Stimulated activated CD8-positive, alpha-beta memory T cell treated with anti-CD3 and anti-CD28 coated beads, Interleukin-15, amount 100 ng/mL, for 4 hours (primary cell): Measurements from ENCODE around the gene ADM5.

ENCODE experiments used
- DNase-seq, 2 donors: peaks; one replicate each; pipeline ENCODE4 v3.0.0-alpha.2; 2020; ENCODE audit warnings: low read depth in 2 of 2

ADM5 gene

GRCh38 chr19:49680421-49681351 is 8.7 kb upstream of the ADM5 start:
- DNase-seq, result peak; percentile 82 to 87

- no peak for DNase-seq
Measured at GRCh38 chr19:49681830-49682229, 7.6 kb upstream of the ADM5 start.

GRCh38 chr19:49682274-49682673 is 7.1 kb upstream of the ADM5 start:
- DNase-seq, result no peak

- DNase-seq, result no peak
Measured at GRCh38 chr19:49683814-49684250, 5.6 kb upstream of the ADM5 start.

- no peak for DNase-seq
Measured at GRCh38 chr19:49684251-49684982, 5.0 kb upstream of the ADM5 start.

- no peak for DNase-seq
Measured at GRCh38 chr19:49684983-49685553, 4.3 kb upstream of the ADM5 start.

GRCh38 chr19:49685845-49686332 is 3.5 kb upstream of the ADM5 start:
- no peak for DNase-seq

- no peak for DNase-seq
Measured at GRCh38 chr19:49686503-49687088, 2.8 kb upstream of the ADM5 start.

- no peak for DNase-seq
Measured at GRCh38 chr19:49687150-49687549, 2.2 kb upstream of the ADM5 start.

- no peak for DNase-seq
Measured at GRCh38 chr19:49687566-49688316, 1.7 kb upstream of the ADM5 start.

GRCh38 chr19:49688531-49689132 is 762 bp upstream of the ADM5 start:
- DNase-seq, result no peak

- DNase-seq, result no peak
Measured at GRCh38 chr19:49690079-49690655, 773 bp downstream of the ADM5 start.

GRCh38 chr19:49690656-49691242 is 1.4 kb downstream of the ADM5 start, which contains the start of gene CPT1C:
Gene CPT1C, plus strand, starts transcription at chr19:49691116. Its CDS starts 1,137 bp downstream, at chr19:49692253.
- no peak for DNase-seq

GRCh38 chr19:49691243-49692146 is 2.1 kb downstream of the ADM5 start:
- no peak for DNase-seq

- no peak for DNase-seq
Measured at GRCh38 chr19:49692147-49692506, 2.7 kb downstream of the ADM5 start.

GRCh38 chr19:49696115-49696514 is 6.7 kb downstream of the ADM5 start:
- no peak for DNase-seq

- DNase-seq, result no peak
Measured at GRCh38 chr19:49696865-49697264, 7.5 kb downstream of the ADM5 start.

- no peak for DNase-seq
Measured at GRCh38 chr19:49699364-49699763, 10.0 kb downstream of the ADM5 start.

- no peak for DNase-seq
Measured at GRCh38 chr19:49700563-49700962, 11.2 kb downstream of the ADM5 start.
